Neural cell (in vitro differentiated cells): Measurements from ENCODE around the gene GRK4. TPM values are rescaled to one million over a fixed set of nuclear protein-coding genes. Genes with fewer than 3 reads are reported as not detected.

ENCODE experiments used
- H2AFZ ChIP-seq: fragments of 200-600, 300-800 bp; sonication (generic), shearing (Covaris generic); 2 replicates; pipeline ENCODE4 v1.6.0; 2014; ENCODE audit warnings: low read depth, mild to moderate bottlenecking, antibody characterized with exemption, low read length, moderate library complexity
- H3F3A ChIP-seq: fragments of 200-600 bp; shearing (Covaris generic); 2 replicates; pipeline ENCODE4 v1.6.1; 2016; ENCODE audit warnings: mild to moderate bottlenecking, moderate library complexity, mixed read lengths, antibody characterized with exemption, low read length; ENCODE audit not compliant: insufficient read depth, poor library complexity, severe bottlenecking
- H3K27ac ChIP-seq: fragments of 200-600, 300-800 bp; sonication (generic), shearing (Covaris generic); 2 replicates; pipeline ENCODE4 v1.5.1; 2014; ENCODE audit warnings: mild to moderate bottlenecking, low read length, moderate library complexity
- H3K27me3 ChIP-seq: fragments of 300-800, 200-600 bp; sonication (generic), shearing (Covaris generic); 2 replicates; pipeline ENCODE4 v1.6.0; 2014; ENCODE audit warnings: mild to moderate bottlenecking, low read depth, low read length, moderate library complexity; ENCODE audit not compliant: insufficient read depth
- H3K36me3 ChIP-seq: fragments of 300-800, 200-600 bp; sonication (generic), shearing (Covaris generic); 2 replicates; pipeline ENCODE4 v1.5.1; 2014; ENCODE audit warnings: mild to moderate bottlenecking, antibody characterized with exemption, low read length, moderate library complexity; ENCODE audit not compliant: insufficient read depth
- H3K4me2 ChIP-seq: fragments of 300-800, 200-600 bp; sonication (generic), shearing (Covaris generic); 2 replicates; pipeline ENCODE4 v1.6.0; 2014; ENCODE audit warnings: mild to moderate bottlenecking, low read length
- H3K4me3 ChIP-seq: fragments of 300-800, 200-600 bp; sonication (generic), shearing (Covaris generic); 2 replicates; pipeline ENCODE4 v1.5.1; 2014; ENCODE audit warnings: mild to moderate bottlenecking, low read length, moderate library complexity
- H3K79me2 ChIP-seq: fragments of 200-600 bp; shearing (Covaris generic); replicated peaks from 2 replicates; pipeline ENCODE4 v1.6.0; 2014; ENCODE audit warnings: mild to moderate bottlenecking, low read length, moderate library complexity; ENCODE audit not compliant: insufficient read depth
- H3K9ac ChIP-seq: fragments of 300-800, 200-600 bp; sonication (generic), shearing (Covaris generic); 2 replicates; pipeline ENCODE4 v1.6.1; 2016; ENCODE audit warnings: mild to moderate bottlenecking, low read length, mixed read lengths
- H3K9me2 ChIP-seq: fragments of 200-600 bp; shearing (Covaris generic); 2 replicates; pipeline ENCODE4 v1.6.1; 2016; ENCODE audit warnings: mild to moderate bottlenecking, low read length, mixed read lengths; ENCODE audit not compliant: insufficient read depth
- H3K9me3 ChIP-seq: fragments of 200-600, 300-800 bp; sonication (generic), shearing (Covaris generic); 2 replicates; pipeline ENCODE4 v1.6.1; 2016; ENCODE audit warnings: mild to moderate bottlenecking, mixed run types, low read length, moderate library complexity, mixed read lengths
- H4K20me1 ChIP-seq: fragments of 200-600 bp; shearing (Covaris generic); 2 replicates; pipeline ENCODE4 v1.6.1; 2016; ENCODE audit warnings: mild to moderate bottlenecking, mixed run types; ENCODE audit not compliant: insufficient read depth
- CTCF ChIP-seq: fragments of 450-650 bp; IDR thresholded peaks from 2 replicates; pipeline ENCODE4 v1.5.1; 2014; ENCODE audit warnings: antibody characterized with exemption, mild to moderate bottlenecking, moderate library complexity; ENCODE audit not compliant: poor library complexity, severe bottlenecking
- EZH2 ChIP-seq: fragments of 200-600, 300-800 bp; shearing (Covaris generic), sonication (generic); IDR thresholded peaks from 2 replicates; pipeline ENCODE4 v1.6.1; 2014; ENCODE audit warnings: antibody characterized with exemption, low read length, borderline replicate concordance, mild to moderate bottlenecking; ENCODE audit not compliant: insufficient read depth, poor library complexity, severe bottlenecking
- MXI1 ChIP-seq: fragments of 450-650 bp; conservative IDR thresholded peaks from 2 replicates; pipeline ENCODE4 v1.6.1; 2014; ENCODE audit warnings: antibody characterized with exemption, mild to moderate bottlenecking; ENCODE audit not compliant: poor library complexity, severe bottlenecking
- RAD21 ChIP-seq: fragments of 450-650 bp; conservative IDR thresholded peaks from 2 replicates; pipeline ENCODE4 v1.6.1; 2014; ENCODE audit warnings: antibody characterized with exemption, mild to moderate bottlenecking, moderate library complexity
- REST ChIP-seq: IDR thresholded peaks from 2 replicates; pipeline ENCODE4 v1.6.1; 2012; ENCODE audit warnings: borderline replicate concordance
- polyA plus RNA-seq: library from polyadenylated mRNA; depleted of rRNA; stranded (reverse); fragments of >200 nt; gene quantifications from 2 replicates; pipeline ENCODE4 v1.2.3, GENCODE V29; 2014

GRK4 gene
- polyA plus RNA-seq, 1 donor from 2014 or later: 17.4 TPM

- no peaks in the 10 kb centered on the region for H3K36me3 ChIP-seq
- no peaks in the 10 kb centered on the region for H3K9me2 ChIP-seq
- H3K79me2 ChIP-seq: no peaks in the 10 kb centered on the region
- no peaks in the 10 kb centered on the region for H3K9me3 ChIP-seq
- H2AFZ ChIP-seq: no peak overlapping the region
- H3K27ac ChIP-seq: no peak overlapping the region
- H3K9ac ChIP-seq: no peak overlapping the region
- H3K4me2 ChIP-seq: no peak overlapping the region
- TF ChIP-seq REST (no peak), MXI1 (no peak), RAD21 (no peak), CTCF (no peak), EZH2 (no peak)
- no peaks in the 10 kb centered on the region for H4K20me1 ChIP-seq
- no peak overlapping the region for H3K4me3 ChIP-seq
- H3K27me3 ChIP-seq: no peaks in the 10 kb centered on the region
- H3F3A ChIP-seq: no peaks in the 10 kb centered on the region
Observed at GRCh38 chr4:3022651-3023050, 59.3 kb downstream of the GRK4 start.

- Histone ChIP-seq H3K4me3 (no peak overlapping the region), H3K9me2 (no peaks in the 10 kb centered on the region), H3K79me2 (no peaks in the 10 kb centered on the region), H3K9me3 (no peaks in the 10 kb centered on the region), H4K20me1 (no peaks in the 10 kb centered on the region), H3K4me2 (no peak overlapping the region), H3K27ac (no peak overlapping the region), H2AFZ (no peak overlapping the region), H3F3A (no peaks in the 10 kb centered on the region), H3K9ac (no peak overlapping the region), H3K27me3 (no peaks in the 10 kb centered on the region), H3K36me3 (no peaks in the 10 kb centered on the region)
- no peak for TF ChIP-seq REST
Observed at GRCh38 chr4:3025881-3026280, 62.5 kb downstream of the GRK4 start.
